ENCODE measurements around the gene MRPL37. TPM values are rescaled to one million over a fixed set of nuclear protein-coding genes. Genes with fewer than 3 reads are reported as not detected.
A peak's percentile ranks its signal among the peaks of the same experiment; 100 is the strongest.

Gene MRPL37
- total and polyA plus RNA-seq, 2 donors (not counting 1 experiment from before 2014, with no cell fraction given) = 9.6 to 37.0 TPM

DNA sequence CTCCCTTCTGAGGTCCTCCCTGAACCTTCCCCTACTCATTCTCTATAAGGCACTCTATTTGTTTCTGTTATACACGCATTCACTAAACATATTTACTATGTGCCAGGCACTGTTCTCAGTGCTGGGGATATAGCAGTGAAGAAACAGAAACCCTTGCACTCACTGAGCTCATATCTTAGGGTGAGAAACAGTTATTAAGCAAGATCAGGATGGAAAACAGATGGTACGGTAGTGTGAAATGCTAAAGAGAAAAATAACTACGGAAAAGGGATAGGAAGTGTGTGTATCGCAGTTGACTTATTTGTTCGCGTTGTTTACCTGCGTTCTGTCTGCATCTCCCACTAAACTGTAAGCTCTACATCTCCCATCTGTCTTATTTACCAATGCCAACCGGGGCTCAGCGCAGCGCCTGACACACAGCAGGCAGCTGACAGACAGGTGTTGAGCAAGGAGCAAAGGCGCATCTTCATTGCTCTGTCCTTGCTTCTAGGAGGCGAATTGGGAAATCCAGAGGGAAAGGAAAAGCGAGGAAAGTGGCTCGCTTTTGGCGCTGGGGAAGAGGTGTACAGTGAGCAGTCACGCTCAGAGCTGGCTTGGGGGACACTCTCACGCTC lies 709 bp upstream of the MRPL37 start:
- peak overlapping the region; percentile 97 for H3K4me3 Mint-ChIP-seq
- H3K4me3 ChIP-seq (ENCODE audit: control extremely low read depth in 1 of 5, extremely low read depth in 1 of 5, insufficient read depth in 1 of 5, low read depth in 2 of 5, low read length in 4 of 5) = peak overlapping the region; percentile 75 to 98 (median 88)
- peaks cover 4% of the 10 kb centered on the region for H4K20me1 ChIP-seq (ENCODE audit: control insufficient read depth, insufficient read depth, low read length, poor library complexity, severe bottlenecking)
- peak overlapping the region; percentile 88 for H3K27ac Mint-ChIP-seq
- no peak for ATAC-seq (ENCODE audit: low read depth)
- H3K9me3 Mint-ChIP-seq (ENCODE audit: insufficient read depth) = no peaks in the 10 kb centered on the region
- peaks cover 18 to 21% of the 10 kb centered on the region in 2 donors for H3K4me1 ChIP-seq (ENCODE audit: control insufficient read depth in 2 of 2, insufficient read depth in 2 of 2, low read length in 2 of 2)
- peaks cover 34% of the 10 kb centered on the region for H3K4me1 Mint-ChIP-seq
- H3K79me2 ChIP-seq (ENCODE audit: control insufficient read depth, insufficient read depth, low read length) = peaks cover 41% of the 10 kb centered on the region
- peak overlapping the region; percentile 87 for H2AFZ ChIP-seq (ENCODE audit: insufficient read depth, low read depth, low read length, poor library complexity, severe bottlenecking)
- peak overlapping the region; percentile 82 for H3K9ac ChIP-seq (ENCODE audit: low read length)
- H3K27ac ChIP-seq (ENCODE audit: low read length in 2 of 2) = peak overlapping the region; percentile 14 to 77
- TF ChIP-seq, protein P1, sequence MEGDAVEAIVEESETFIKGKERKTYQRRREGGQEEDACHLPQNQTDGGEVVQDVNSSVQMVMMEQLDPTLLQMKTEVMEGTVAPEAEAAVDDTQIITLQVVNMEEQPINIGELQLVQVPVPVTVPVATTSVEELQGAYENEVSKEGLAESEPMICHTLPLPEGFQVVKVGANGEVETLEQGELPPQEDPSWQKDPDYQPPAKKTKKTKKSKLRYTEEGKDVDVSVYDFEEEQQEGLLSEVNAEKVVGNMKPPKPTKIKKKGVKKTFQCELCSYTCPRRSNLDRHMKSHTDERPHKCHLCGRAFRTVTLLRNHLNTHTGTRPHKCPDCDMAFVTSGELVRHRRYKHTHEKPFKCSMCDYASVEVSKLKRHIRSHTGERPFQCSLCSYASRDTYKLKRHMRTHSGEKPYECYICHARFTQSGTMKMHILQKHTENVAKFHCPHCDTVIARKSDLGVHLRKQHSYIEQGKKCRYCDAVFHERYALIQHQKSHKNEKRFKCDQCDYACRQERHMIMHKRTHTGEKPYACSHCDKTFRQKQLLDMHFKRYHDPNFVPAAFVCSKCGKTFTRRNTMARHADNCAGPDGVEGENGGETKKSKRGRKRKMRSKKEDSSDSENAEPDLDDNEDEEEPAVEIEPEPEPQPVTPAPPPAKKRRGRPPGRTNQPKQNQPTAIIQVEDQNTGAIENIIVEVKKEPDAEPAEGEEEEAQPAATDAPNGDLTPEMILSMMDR (IDR thresholded peaks at IDR 0.05) = no peak
- TF ChIP-seq EZH2 (IDR thresholded peaks at IDR 0.05; ENCODE audit: borderline replicate concordance, insufficient read depth, low read depth, low read length, poor library complexity, severe bottlenecking) = no peak
- 4% methylated on average over 10 of the region's 17 CpGs for WGBS (ENCODE audit: insufficient coverage)
- ChIA-PET CTCF (interaction anchor here (0.6 to 2.5 kb wide), 8 partner anchors 7 to 290 kb away, joined by 3 to 10 read pairs (median 3); no protein-coding TSS in a partner anchor), POLR2A (interaction anchor here (0.6 to 2.0 kb wide), 2 partner anchors 142 to 254 kb away, joined by 4 read pairs; partner anchors contain the start of genes IFT25 and LRRC42)
- H3K9me3 ChIP-seq (ENCODE audit: control extremely low read depth in 1 of 3, control insufficient read depth in 2 of 3, insufficient read depth in 1 of 3, low read length in 2 of 3) = no peaks in the 10 kb centered on the region
- peaks cover 1 to 11% of the 10 kb centered on the region in 2 experiments for H3K36me3 ChIP-seq (replicated peaks in 1 of 2; ENCODE audit: control extremely low read depth in 1 of 2, control insufficient read depth in 1 of 2, extremely low read depth in 1 of 2, insufficient read depth in 2 of 2, low read length in 1 of 2)
- peak overlapping the region; percentile 90 for H3K4me2 ChIP-seq (replicated peaks; ENCODE audit: low read depth, low read length, poor library complexity, severe bottlenecking)
- no peaks in the 10 kb centered on the region for H3K27me3 ChIP-seq (replicated peaks in 1 of 4; ENCODE audit: control extremely low read depth in 1 of 4, control insufficient read depth in 3 of 4, insufficient read depth in 4 of 4, low read length in 3 of 4)
- H3K27me3 Mint-ChIP-seq = no peaks in the 10 kb centered on the region
- intact Hi-C loops (cut with micrococcal nuclease) = no loop called here
- DNase-seq = peak; percentile 32

DNA sequence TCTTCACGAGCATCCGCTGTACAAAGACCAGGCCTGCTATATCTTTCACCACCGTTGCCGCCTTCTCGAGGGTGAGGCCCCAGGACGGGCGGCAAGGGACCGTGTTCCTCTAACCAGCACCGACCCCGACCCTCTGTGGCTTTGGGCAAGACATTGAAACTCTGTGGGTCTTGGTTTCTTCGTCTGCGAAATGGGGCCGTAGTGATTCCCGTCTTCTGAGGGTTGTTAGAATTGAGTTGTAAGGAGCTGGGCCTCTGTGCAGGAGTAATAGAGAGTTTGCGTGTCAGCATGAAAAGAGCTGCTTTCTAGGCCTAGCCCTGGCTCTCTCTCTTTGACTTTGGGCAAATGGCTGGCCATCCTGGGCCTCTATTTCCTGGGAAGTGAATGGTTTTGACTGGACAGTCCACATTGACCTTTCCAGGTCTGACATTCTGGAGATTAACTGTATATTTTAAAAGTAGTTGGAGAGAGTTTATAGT lies 591 bp downstream of the MRPL37 start:
- H3K4me1 ChIP-seq (ENCODE audit: control insufficient read depth in 2 of 2, insufficient read depth in 2 of 2, low read length in 2 of 2) = peaks cover 18 to 21% of the 10 kb centered on the region in 2 donors
- ATAC-seq (ENCODE audit: low read depth) = no peak
- peaks cover 3 to 7% of the 10 kb centered on the region in 2 experiments for H3K36me3 ChIP-seq (replicated peaks in 1 of 2; ENCODE audit: control extremely low read depth in 1 of 2, control insufficient read depth in 1 of 2, extremely low read depth in 1 of 2, insufficient read depth in 2 of 2, low read length in 1 of 2)
- TF ChIP-seq EZH2 (IDR thresholded peaks at IDR 0.05; ENCODE audit: borderline replicate concordance, insufficient read depth, low read depth, low read length, poor library complexity, severe bottlenecking) = no peak
- TF ChIP-seq, protein P1 (IDR thresholded peaks at IDR 0.05) = no peak
- no peaks in the 10 kb centered on the region for H3K9me3 ChIP-seq (ENCODE audit: control extremely low read depth in 1 of 3, control insufficient read depth in 2 of 3, insufficient read depth in 1 of 3, low read length in 2 of 3)
- peaks cover 41% of the 10 kb centered on the region for H3K79me2 ChIP-seq (ENCODE audit: control insufficient read depth, insufficient read depth, low read length)
- CTCF ChIA-PET = interaction anchor here (0.5 to 2.5 kb wide), 3 partner anchors 10 to 462 kb away, joined by 3 to 10 read pairs (median 4); no protein-coding TSS in a partner anchor
- H3K4me2 ChIP-seq (replicated peaks; ENCODE audit: low read depth, low read length, poor library complexity, severe bottlenecking) = peak overlapping the region; percentile 90
- POLR2A ChIA-PET = interaction anchor here (1.3 to 2.0 kb wide), 2 partner anchors 207 to 255 kb away, joined by 3 to 4 read pairs; partner anchors contain the start of genes IFT25 and LRRC42
- no peak for DNase-seq
- intact Hi-C loops (cut with micrococcal nuclease) = loop anchor here (1.0 kb wide), 3 partner anchors 207 to 362 kb away; partner anchors contain the start of gene NDC1
- peak overlapping the region; percentile 87 for H2AFZ ChIP-seq (ENCODE audit: insufficient read depth, low read depth, low read length, poor library complexity, severe bottlenecking)
- Mint-ChIP-seq H3K9me3 (ENCODE audit: insufficient read depth) (no peaks in the 10 kb centered on the region), H3K27ac (peak overlapping the region; percentile 88), H3K4me3 (peak overlapping the region; percentile 97), H3K27me3 (no peaks in the 10 kb centered on the region), H3K4me1 (peaks cover 34% of the 10 kb centered on the region)
- H3K9ac ChIP-seq (ENCODE audit: low read length) = peak overlapping the region; percentile 82
- peak overlapping the region; percentile 60 to 77 for H3K27ac ChIP-seq (ENCODE audit: low read length in 2 of 2)
- peak overlapping the region; percentile 75 to 98 (median 88) for H3K4me3 ChIP-seq (ENCODE audit: control extremely low read depth in 1 of 5, extremely low read depth in 1 of 5, insufficient read depth in 1 of 5, low read depth in 2 of 5, low read length in 4 of 5)
- WGBS (ENCODE audit: insufficient coverage) = 3% methylated on average over 15 of the region's 15 CpGs
- H4K20me1 ChIP-seq (ENCODE audit: control insufficient read depth, insufficient read depth, low read length, poor library complexity, severe bottlenecking) = peaks cover 10% of the 10 kb centered on the region
- H3K27me3 ChIP-seq (replicated peaks in 1 of 4; ENCODE audit: control extremely low read depth in 1 of 4, control insufficient read depth in 3 of 4, insufficient read depth in 4 of 4, low read length in 3 of 4) = no peaks in the 10 kb centered on the region
